Measurements from ENCODE around the gene KRTAP4-1. TPM values are rescaled to one million over a fixed set of nuclear protein-coding genes. Genes with fewer than 3 reads are reported as not detected.
"Not testable (repeated sequence)": the region's sequence is repeated elsewhere in the genome, so short reads cannot be mapped to it uniquely, and the experiment has no call there.

Gene KRTAP4-1
- polyA plus RNA-seq, 3 donors, result not detected

GRCh38 chr17:41150026-41150425, 34.7 kb downstream of the KRTAP4-1 start:
- Histone ChIP-seq H3K79me2 (ENCODE audit: insufficient read depth, low read length) (no peaks in the 10 kb centered on the region), H3K27ac (ENCODE audit: low read depth in 1 of 2, low read length in 2 of 2) (no peak overlapping the region), H3K27me3 (ENCODE audit: control insufficient read depth in 2 of 2, insufficient read depth in 2 of 2, low read length in 2 of 2) (no peaks in the 10 kb centered on the region), H3K36me3 (replicated peaks in 1 of 2; ENCODE audit: control insufficient read depth in 1 of 2, insufficient read depth in 2 of 2, low read length in 2 of 2) (no peaks in the 10 kb centered on the region), H4K20me1 (ENCODE audit: insufficient read depth, low read length) (no peaks in the 10 kb centered on the region), H3K4me2 (replicated peaks; ENCODE audit: extremely low read depth, low read length, poor library complexity, severe bottlenecking) (no peak overlapping the region), H3K9ac (ENCODE audit: insufficient read depth, low read length, poor library complexity, severe bottlenecking) (no peak overlapping the region), H3K4me1 (ENCODE audit: control insufficient read depth in 1 of 2, insufficient read depth in 2 of 2, low read length in 2 of 2) (no peaks in the 10 kb centered on the region), H2AFZ (ENCODE audit: insufficient read depth, low read depth, low read length, poor library complexity, severe bottlenecking) (no peak overlapping the region), H3K4me3 (replicated peaks in 1 of 3; ENCODE audit: low read depth in 2 of 3, low read length in 3 of 3) (no peak overlapping the region), H3K9me3 (replicated peaks in 1 of 2; ENCODE audit: control insufficient read depth in 1 of 2, insufficient read depth in 1 of 2, low read length in 2 of 2) (no peaks in the 10 kb centered on the region)
- Mint-ChIP-seq H3K27me3 (ENCODE audit: low read depth in 3 of 3) (peaks cover 2 to 8% (median 4%) of the 10 kb centered on the region in 3 donors), H3K36me3 (no peaks in the 10 kb centered on the region), H3K4me1 (no peaks in the 10 kb centered on the region), H3K27ac (no peak overlapping the region), H3K9me3 (peaks cover 0 to 3% (median under 1%) of the 10 kb centered on the region in 7 donors), H3K4me3 (no peak overlapping the region)
- intact Hi-C loops (cut with micrococcal nuclease), result no loop called here
- 79% methylated on average over 3 of the region's 4 CpGs for WGBS (ENCODE audit: insufficient coverage)
- no peak for TF ChIP-seq CTCF (IDR thresholded peaks at IDR 0.05)
- DNase-seq, result no peak

GRCh38 chr17:41149652-41149985, 35.1 kb downstream of the KRTAP4-1 start, which contains the start of gene KRTAP4-5:
Gene KRTAP4-5, minus strand, starts transcription at chr17:41149825. Its CDS starts 58 bp downstream, at chr17:41149767.
- no peak within 1 kb of the TSS for H3K4me3 Mint-ChIP-seq
- H3K36me3 Mint-ChIP-seq, result no peaks in the 10 kb centered on the region
- Histone ChIP-seq H3K9me3 (replicated peaks in 1 of 2; ENCODE audit: control insufficient read depth in 1 of 2, insufficient read depth in 1 of 2, low read length in 2 of 2) (no peaks in the 10 kb centered on the region), H3K79me2 (ENCODE audit: insufficient read depth, low read length) (no peaks in the 10 kb centered on the region), H3K4me2 (replicated peaks; ENCODE audit: extremely low read depth, low read length, poor library complexity, severe bottlenecking) (no peak within 1 kb of the TSS), H3K27ac (ENCODE audit: low read depth in 1 of 2, low read length in 2 of 2) (no peak within 1 kb of the TSS), H3K36me3 (replicated peaks in 1 of 2; ENCODE audit: control insufficient read depth in 1 of 2, insufficient read depth in 2 of 2, low read length in 2 of 2) (no peaks in the 10 kb centered on the region), H4K20me1 (ENCODE audit: insufficient read depth, low read length) (no peaks in the 10 kb centered on the region), H3K27me3 (ENCODE audit: control insufficient read depth in 2 of 2, insufficient read depth in 2 of 2, low read length in 2 of 2) (no peaks in the 10 kb centered on the region), H2AFZ (ENCODE audit: insufficient read depth, low read depth, low read length, poor library complexity, severe bottlenecking) (no peak within 1 kb of the TSS), H3K4me1 (ENCODE audit: control insufficient read depth in 1 of 2, insufficient read depth in 2 of 2, low read length in 2 of 2) (no peaks in the 10 kb centered on the region), H3K9ac (ENCODE audit: insufficient read depth, low read length, poor library complexity, severe bottlenecking) (no peak within 1 kb of the TSS), H3K4me3 (replicated peaks in 1 of 3; ENCODE audit: low read depth in 2 of 3, low read length in 3 of 3) (no peak within 1 kb of the TSS)
- no peaks in the 10 kb centered on the region for H3K4me1 Mint-ChIP-seq
- 100% methylated on average over 2 of the region's 2 CpGs for WGBS (ENCODE audit: insufficient coverage)
- TF ChIP-seq CTCF (IDR thresholded peaks at IDR 0.05), result no peak
- intact Hi-C loops (cut with micrococcal nuclease), result no loop called here
- H3K27ac Mint-ChIP-seq, result no peak within 1 kb of the TSS
- no peak for DNase-seq
- H3K9me3 Mint-ChIP-seq, result peaks cover 0 to 4% (median 2%) of the 10 kb centered on the region in 7 donors
- H3K27me3 Mint-ChIP-seq (ENCODE audit: low read depth in 3 of 3), result peaks cover 3 to 8% (median 4%) of the 10 kb centered on the region in 3 donors

DNA sequence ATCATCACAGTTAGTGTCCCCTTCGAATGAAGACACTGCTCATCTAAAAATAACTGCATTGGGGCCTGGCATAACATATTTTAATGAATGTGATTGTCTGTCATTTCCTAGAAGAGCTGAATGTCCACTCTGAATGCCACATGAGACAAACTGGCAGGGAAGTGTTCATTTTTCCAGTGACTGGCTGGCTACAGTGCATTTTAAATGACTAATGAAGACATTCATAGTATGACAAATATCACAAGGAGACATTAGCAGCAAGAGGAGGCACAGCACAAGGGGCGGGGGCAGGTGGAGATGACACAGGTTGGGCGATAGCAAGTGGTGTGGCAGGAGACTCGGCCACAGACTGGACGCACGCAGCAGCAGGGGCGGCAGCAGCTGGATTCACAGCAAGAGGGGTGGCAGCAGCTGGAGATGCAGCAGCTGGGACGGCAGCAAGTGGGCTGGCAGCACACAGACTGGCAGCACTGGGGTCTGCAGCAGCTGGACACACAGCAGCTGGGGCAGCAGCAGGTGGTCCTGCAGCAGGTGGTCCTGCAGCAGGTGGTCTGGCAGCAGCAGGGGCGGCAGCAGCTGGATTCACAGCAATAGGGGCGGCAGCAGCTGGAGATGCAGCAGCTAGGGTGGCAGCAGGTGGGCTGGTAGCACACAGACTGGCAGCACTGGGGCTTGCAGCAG, 35.6 kb downstream of the KRTAP4-1 start:
- intact Hi-C loops (cut with micrococcal nuclease); H3K9me3 Mint-ChIP-seq; H3K4me2 ChIP-seq (replicated peaks; ENCODE audit: extremely low read depth, low read length, poor library complexity, severe bottlenecking); H3K4me3 Mint-ChIP-seq; H3K4me1 ChIP-seq (ENCODE audit: control insufficient read depth in 1 of 2, insufficient read depth in 2 of 2, low read length in 2 of 2); H3K27ac Mint-ChIP-seq; DNase-seq; H3K79me2 ChIP-seq (ENCODE audit: insufficient read depth, low read length); H3K27ac ChIP-seq (ENCODE audit: low read depth in 1 of 2, low read length in 2 of 2); H3K9me3 ChIP-seq (replicated peaks in 1 of 2; ENCODE audit: control insufficient read depth in 1 of 2, insufficient read depth in 1 of 2, low read length in 2 of 2); H4K20me1 ChIP-seq (ENCODE audit: insufficient read depth, low read length); H3K27me3 ChIP-seq (ENCODE audit: control insufficient read depth in 2 of 2, insufficient read depth in 2 of 2, low read length in 2 of 2); H3K9ac ChIP-seq (ENCODE audit: insufficient read depth, low read length, poor library complexity, severe bottlenecking); H3K27me3 Mint-ChIP-seq (ENCODE audit: low read depth in 3 of 3); H3K36me3 ChIP-seq (replicated peaks in 1 of 2; ENCODE audit: control insufficient read depth in 1 of 2, insufficient read depth in 2 of 2, low read length in 2 of 2); H3K36me3 Mint-ChIP-seq; H3K4me3 ChIP-seq (replicated peaks in 1 of 3; ENCODE audit: low read depth in 2 of 3, low read length in 3 of 3); H3K4me1 Mint-ChIP-seq; H2AFZ ChIP-seq (ENCODE audit: insufficient read depth, low read depth, low read length, poor library complexity, severe bottlenecking): not testable (repeated sequence)
- 86% methylated on average over 6 of the region's 10 CpGs for WGBS (ENCODE audit: insufficient coverage)
